Activated T-cell treated with anti-CD3 and anti-CD28 coated beads for 48 hours (primary cell): ENCODE data around the gene IL19.
"Not testable (repeated sequence)": the region's sequence is repeated elsewhere in the genome, so short reads cannot be mapped to it uniquely, and the experiment has no call there.

Source experiments
- DNase-seq: peaks from one replicate; pipeline ENCODE4 v3.0.0-alpha.2; 2020; ENCODE audit warnings: low read depth

Gene IL19

GRCh38 chr1:206833801-206834200 lies 63.2 kb downstream of the IL19 start:
- no peak for DNase-seq

DNA sequence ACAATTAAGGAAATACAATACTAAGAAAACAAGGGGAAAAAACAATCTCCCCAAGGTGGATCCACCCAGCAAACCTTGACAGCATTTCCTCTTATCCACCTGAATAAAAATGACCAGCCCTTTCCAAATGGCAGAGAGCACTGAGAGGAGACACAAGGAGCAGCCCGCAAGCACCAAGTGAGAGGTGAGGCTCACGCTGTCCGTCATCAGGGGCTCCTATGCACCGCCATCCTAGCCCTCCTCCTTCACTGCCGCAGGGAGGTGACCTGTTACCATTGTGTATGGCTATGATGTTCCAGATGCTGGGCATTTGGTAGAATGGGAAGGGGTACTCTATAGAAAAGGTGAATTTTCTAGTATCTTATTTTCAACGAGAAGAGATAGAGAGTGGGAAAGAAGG lies 63.6 kb downstream of the IL19 start:
- DNase-seq = no peak

- DNase-seq = no peak
Measured at GRCh38 chr1:206834711-206835110, 64.1 kb downstream of the IL19 start.

DNA sequence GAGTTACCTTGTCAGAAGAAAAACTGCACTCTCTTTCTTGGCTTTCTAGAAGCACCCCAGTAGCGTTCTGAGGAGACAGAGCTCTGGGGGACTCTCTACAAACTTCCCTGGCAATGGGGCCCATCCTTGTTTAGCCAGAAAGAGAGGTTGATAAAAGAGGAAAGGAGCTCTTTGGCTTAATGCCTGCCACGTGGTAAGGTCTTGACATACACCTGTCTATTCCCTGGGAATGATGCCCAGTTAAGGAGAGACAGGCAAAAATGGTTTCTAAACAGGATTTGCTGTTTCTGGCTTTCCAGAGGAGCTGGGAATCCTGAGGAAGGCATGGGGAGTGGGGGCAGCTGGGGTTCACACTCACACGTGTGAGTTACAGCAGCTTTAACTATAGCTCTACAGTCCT lies 64.6 kb downstream of the IL19 start:
- DNase-seq = no peak

- no peak for DNase-seq
Measured at GRCh38 chr1:206836111-206836510, 65.5 kb downstream of the IL19 start.

- DNase-seq = no peak
Measured at GRCh38 chr1:206839006-206839560, 68.5 kb downstream of the IL19 start.

DNA sequence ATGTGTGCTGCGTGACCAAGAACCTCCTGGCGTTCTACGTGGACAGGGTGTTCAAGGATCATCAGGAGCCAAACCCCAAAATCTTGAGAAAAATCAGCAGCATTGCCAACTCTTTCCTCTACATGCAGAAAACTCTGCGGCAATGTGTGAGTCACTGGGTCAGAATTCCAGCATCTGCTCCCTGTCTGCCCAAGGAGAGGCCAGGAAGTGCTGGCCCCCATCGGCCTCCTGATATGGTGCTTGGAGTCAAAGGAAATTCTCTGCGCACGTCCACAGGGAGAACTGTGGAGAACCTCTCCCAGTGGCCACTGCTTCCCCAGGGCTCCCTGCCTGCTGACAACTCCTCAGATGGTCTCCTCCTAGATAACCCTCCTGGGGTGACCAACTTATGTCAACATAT lies 69.3 kb downstream of the IL19 start:
- no peak for DNase-seq

- DNase-seq = no peak
Measured at GRCh38 chr1:206841609-206842323, 71.2 kb downstream of the IL19 start.

- DNase-seq = no peak
Measured at GRCh38 chr1:206842854-206843253, 72.3 kb downstream of the IL19 start.

- no peak for DNase-seq
Measured at GRCh38 chr1:206843626-206844025, 73.1 kb downstream of the IL19 start.

GRCh38 chr1:206846487-206846886 lies 75.9 kb downstream of the IL19 start:
- DNase-seq = no peak

- no peak for DNase-seq
Measured at GRCh38 chr1:206847337-206847834, 76.8 kb downstream of the IL19 start.

GRCh38 chr1:206847946-206848345 lies 77.4 kb downstream of the IL19 start:
- DNase-seq = no peak

GRCh38 chr1:206850401-206850800 lies 79.8 kb downstream of the IL19 start:
- DNase-seq = no peak

DNA sequence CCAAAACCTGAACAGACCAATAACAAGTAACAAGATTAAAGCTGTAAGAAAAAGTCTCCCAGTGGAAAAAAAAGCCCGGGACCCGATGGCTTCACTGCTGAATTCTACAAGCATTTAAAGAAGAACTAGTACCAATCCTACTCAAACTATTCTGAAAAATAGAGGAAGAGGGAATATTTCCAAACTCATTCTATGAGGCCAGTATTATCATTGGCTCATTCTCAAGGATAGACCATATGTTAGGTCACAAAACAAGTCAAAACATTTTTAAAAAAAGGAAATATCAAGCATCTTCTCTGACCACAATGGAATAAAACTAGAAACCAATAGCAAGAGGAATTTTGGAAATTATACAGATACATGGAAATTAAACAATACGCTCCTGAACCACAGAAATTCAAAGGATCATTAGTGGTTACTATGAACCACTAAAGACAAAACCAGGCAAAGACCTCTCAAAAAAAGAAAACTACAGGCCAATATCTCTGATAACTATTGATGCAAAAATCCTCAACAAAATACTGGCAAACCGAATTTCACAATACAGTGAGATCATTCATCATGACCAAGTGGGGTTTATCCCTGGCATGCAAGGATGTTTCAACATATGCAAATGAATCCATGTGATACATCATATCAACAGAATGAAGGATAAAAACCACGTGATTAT lies 80.9 kb downstream of the IL19 start:
- no peak for DNase-seq

DNA sequence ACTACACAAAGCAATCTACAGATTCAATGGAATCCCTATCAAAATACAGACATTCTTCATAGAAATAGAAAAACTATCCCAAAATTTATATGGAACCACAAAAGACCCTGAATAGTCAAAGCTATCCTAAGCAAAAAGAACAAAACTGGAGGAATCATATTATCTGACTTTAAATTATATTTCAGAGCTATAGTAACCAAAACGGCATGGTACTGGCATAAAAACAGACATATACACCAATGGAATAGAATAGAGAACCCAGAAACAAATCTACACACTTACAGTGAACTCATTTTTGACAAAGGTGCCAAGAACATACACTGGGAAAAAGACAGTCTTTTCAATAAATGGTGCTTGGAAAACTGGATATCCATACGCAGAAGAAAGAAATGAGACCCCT lies 82.1 kb downstream of the IL19 start:
- DNase-seq = not testable (repeated sequence)

DNA sequence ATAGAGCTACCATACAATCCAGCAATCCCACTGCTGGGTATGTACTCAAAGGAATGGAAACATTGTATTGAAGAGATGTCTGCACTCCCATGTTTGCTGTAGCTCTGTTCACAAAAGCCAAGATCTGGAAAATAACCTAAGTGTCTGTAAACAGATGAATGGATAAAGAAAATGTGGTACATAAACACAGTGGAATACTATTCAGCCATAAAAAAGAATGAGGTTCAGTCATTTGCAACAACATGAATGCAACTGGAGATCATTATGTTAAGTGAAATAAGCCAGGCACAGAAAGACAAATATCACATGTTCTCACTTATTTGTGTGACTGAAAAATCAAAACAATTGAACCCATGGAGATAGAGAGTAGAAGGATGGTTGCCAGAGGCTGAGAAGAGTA lies 83.1 kb downstream of the IL19 start:
- DNase-seq = not testable (repeated sequence)

- DNase-seq = no peak
Measured at GRCh38 chr1:206854401-206855129, 84.0 kb downstream of the IL19 start.

DNA sequence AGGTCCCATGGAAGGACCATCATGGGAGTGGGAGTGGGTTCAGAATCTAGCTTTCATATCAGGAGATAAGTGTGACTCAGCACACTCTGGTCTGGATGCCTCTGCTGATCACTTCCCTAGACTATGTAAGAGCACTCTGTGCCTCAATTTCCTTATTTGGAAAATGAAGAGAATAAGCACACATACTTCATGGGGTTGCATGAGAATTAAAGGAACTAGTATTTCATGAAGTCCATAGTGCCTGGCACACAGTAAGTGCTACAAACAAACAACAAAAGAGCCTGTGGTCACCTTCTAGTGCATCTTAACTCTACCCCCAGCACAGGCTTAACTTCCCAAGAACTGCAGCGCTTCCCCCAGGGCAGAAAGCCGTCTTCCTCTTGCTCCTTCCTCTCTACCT lies 85.3 kb downstream of the IL19 start:
- DNase-seq = no peak

- no peak for DNase-seq
Measured at GRCh38 chr1:206856674-206857464, 86.3 kb downstream of the IL19 start.

DNA sequence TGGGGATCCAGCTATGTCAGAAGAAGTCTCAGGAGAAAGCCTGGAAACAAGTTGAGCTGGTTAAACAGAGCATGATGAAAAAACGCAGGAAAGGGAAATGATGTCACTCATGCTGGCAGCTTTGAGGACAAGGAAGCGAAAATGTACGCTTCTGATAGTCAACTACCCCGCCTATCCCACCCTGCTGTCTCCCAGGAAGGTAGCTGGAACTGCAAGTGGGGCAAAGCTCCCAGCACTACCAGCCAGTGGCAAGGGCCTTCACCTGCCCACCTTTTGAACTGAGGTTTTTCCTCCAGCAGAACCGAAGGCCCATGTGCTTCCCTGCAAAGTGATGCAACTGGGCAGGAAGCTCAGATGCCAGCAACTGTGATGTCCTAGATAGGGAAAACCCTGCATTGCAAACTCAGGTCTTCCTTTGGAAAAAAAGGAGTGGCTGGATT lies 88.5 kb downstream of the IL19 start:
- no peak for DNase-seq

GRCh38 chr1:206860165-206860564 lies 89.6 kb downstream of the IL19 start:
- no peak for DNase-seq
